HUDEP-2 (cell line): ENCODE measurements around the gene ADSL.
"Not testable (repeated sequence)": the region's sequence is repeated elsewhere in the genome, so short reads cannot be mapped to it uniquely, and the experiment has no call there.

Experiments
- DNase-seq, 76 experiments: peaks; one replicate each; lab custom pipeline; 2025; ENCODE audit not compliant: unreplicated experiment in 76 of 76; lab: John Stamatoyannopoulos, UW

The ADSL gene

DNA sequence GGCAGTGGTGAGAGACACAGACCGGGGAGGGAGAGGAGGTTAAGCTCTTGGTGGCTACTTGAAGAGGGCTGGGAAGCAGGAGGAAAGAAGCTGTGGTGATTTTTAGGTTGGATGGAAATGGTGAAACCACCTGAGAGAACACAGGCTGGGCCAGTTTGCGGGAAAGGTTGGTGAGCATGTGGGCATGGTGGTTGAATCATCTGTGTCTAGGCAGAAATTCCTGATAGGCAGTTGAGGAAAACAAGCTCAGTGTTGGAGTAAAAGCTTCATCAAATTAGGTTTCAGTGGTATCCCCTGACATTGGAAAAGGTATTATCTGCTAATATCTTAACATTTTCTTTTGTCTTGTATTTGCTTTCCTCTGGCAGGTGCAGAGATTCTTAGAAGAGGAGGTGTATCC lies 19.8 kb downstream of the ADSL start:
- no peak for DNase-seq

GRCh38 chr22:40367342-40367741 lies 21.0 kb downstream of the ADSL start:
- DNase-seq, result no peak

DNA sequence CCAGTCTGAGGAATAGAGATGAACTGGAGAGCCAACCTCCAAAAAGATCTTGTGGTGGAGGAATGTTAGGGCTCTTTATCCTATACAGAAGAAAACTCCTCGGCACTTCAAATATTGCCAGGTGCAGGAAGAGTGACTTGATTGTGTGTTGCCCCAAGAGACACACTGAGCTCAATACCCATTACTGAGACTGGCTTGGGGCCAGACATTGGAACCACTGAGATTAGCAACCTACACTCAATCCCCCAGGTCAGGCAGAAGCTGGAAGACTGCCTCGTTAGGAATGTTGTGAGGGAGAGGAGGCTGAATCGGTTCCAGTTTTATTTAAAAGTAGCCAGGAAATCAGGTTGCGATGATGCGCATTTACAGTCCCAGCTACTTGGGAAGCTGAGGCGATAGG lies 21.7 kb downstream of the ADSL start:
- DNase-seq, result no peak

GRCh38 chr22:40368836-40369235 lies 22.5 kb downstream of the ADSL start:
- no peak for DNase-seq

DNA sequence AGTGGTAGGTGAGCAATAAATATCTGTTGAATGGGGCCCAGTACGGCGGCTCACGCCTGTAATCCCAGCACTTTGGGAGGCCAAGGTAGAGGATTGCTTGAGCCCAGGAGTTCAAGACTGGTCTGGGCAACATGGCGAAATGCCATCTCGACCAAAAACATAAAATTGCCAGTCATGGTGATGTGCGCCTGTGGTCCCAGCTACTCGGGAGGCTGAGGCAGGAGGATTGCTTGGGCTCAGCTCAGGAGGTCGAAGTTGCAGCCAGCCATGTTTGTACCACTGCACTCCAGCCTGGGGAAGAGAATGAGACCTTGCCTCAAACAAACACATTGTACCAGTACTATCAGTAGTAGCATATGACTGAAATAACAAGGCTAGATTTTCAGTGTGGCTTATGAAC lies 28.3 kb downstream of the ADSL start:
- no peak for DNase-seq

- no peak for DNase-seq
These were observed 29.8 kb downstream of the ADSL start for GRCh38 chr22:40376149-40376548.

DNA sequence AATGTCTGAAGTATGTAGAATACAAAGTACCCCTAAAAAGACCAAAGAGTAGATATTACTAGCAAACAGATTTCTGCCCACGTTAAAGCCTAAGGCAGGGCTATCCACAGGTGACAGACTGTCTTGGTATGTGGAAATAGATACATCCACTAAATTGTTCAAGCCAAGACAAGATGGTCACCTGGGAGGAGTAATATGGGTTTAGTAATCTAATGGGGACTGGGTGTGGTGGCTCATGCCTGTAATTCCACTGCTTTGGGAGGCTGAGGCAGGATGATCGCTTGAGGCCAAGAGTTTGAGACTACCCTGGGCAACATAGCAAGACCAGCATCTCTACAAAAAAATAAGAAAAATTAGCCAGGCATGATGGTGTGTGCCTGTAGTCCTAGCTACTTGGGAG lies 31.6 kb downstream of the ADSL start:
- no peak for DNase-seq

- DNase-seq, result not testable (repeated sequence)
These were observed 32.1 kb downstream of the ADSL start for GRCh38 chr22:40378448-40378847.

DNA sequence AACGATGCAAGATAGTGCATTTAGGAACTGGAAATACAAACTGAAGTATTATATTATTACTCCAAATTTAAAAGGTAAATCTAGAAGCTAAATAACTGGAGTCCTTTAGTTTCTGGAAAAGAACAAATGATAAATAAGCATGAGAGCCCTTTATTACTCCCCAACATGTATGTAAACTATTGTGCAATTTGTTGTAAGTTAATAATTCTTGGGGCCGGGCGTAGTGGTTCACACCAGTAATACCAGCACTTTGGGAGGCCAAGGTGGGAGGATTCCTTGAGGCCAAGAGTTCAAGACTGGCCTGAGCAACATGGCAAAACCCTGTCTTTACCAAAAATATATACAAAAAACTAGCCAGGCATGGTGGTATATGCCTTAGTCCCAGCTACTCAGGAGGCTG lies 35.2 kb downstream of the ADSL start:
- DNase-seq, result no peak

- no peak for DNase-seq
These were observed 37.6 kb downstream of the ADSL start for GRCh38 chr22:40383905-40384304.

DNA sequence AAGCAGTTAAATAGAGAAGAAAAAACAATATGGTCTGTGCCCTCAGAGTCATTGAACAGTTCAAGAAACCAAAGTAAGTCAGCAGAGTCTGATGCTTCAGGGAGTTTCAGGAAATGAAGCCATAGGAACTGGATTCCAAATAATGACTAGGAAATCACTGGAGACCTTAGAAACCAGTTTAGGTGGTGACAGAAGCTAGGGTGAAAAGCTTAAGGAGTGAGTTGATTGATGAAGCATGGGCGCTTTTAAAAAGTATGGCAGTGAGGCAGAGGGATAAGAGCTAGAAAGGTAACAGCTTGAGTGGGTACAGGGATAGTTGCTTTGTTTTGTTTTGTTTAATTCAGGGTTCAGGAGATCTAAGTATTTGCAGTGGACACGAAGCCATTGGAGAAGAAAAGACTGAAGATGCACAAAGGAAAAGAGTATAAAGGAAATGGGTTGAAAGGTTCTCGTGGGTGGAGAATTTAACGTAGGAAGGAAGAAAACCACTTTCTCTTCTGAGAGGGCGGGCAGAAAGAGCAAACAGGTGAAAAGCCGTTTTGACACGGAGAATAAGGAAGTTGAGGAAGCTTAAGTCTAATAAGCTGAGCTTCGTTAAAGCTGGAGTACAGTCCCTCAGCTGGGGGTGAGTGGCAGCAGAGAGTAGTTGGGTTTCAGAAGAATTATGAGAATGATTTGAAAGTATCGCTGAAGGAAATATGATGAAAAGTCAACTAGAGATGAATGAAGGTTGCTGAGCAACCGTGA lies 38.9 kb downstream of the ADSL start:
- no peak for DNase-seq

DNA sequence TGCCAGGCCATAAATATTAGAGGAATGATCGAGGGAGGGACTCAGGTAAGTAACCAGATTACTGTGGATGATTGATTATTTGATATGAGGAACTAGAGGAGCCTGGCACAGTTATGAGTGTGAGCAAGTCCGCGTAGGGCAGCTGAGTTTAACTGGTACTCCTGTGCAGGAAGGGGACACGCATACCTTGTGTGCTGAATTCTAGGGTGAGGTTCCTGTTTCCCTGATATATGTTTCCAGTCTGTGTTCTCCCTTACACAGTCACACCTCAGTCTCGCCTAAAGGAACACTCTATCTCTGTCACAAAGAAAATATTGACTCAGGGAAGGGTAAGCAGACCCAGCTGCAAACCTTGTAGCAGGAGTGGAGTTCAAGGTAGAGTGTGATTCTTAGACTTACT lies 41.4 kb downstream of the ADSL start:
- DNase-seq, result no peak

- DNase-seq, result no peak
These were observed 41.9 kb downstream of the ADSL start for GRCh38 chr22:40388231-40388630.

DNA sequence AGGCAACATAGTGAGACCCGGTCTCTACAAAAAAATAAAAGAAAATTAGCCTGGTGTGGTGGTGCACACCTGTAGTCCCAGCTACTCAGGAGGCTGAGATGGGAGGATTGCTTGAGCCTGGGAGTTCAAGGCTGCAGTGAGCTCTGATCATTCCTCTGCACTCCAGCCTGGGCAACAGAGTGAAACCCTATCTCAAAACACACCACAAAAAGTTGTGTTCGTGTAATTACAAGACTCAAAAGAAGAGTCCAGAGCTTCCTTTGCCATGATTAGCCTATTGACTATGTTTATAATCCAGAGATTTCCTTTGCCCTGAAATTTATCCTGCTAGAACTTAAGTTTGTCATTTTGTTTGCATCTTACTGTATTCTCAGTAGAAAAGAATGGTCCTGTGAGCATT lies 45.1 kb downstream of the ADSL start:
- no peak for DNase-seq

- no peak for DNase-seq
These were observed 46.3 kb downstream of the ADSL start for GRCh38 chr22:40392618-40393017.

- DNase-seq, result no peak
These were observed 48.3 kb downstream of the ADSL start for GRCh38 chr22:40394607-40395006.

- DNase-seq, result no peak
These were observed 49.3 kb downstream of the ADSL start for GRCh38 chr22:40395607-40396006.

GRCh38 chr22:40396882-40397281 lies 50.6 kb downstream of the ADSL start:
- DNase-seq, result no peak

DNA sequence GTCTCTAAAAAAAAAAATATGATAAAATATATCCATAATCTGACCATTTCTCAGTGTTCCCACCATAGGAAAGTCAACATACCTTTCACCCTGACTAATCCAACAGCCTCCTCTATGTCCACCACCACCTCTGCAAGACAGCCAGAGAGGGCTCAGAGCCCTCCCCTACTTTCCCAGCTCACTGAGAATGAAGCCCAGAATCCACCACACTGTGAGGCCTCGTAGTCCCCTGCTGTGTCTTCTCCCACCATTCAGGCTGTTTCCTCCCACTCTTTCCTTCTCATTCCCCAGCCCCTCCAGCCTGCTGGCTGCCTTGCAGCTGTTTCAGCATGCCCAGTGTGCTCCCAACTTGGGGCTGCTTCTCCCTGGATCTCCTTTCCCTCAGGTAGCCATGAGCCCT lies 51.1 kb downstream of the ADSL start:
- DNase-seq, result no peak

DNA sequence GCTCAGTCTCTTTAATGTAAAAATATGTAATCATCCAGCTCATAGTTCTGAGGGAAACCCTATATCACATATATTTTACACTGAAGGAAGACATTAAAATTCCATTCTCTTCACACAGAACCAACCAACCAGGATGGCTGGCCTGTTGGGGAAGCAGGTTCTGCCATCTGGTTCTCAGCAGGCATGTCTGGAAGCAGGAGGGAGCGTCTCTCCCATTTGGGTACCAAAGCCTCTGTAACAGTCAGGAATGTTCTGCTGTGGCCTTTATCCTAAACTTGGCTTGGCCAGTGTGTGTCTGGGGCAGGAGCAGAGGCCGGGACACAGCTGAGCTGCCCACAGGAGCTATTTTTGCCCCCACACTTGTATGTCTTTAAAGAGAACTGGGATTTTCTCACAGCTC lies 53.3 kb downstream of the ADSL start:
- DNase-seq, result no peak

DNA sequence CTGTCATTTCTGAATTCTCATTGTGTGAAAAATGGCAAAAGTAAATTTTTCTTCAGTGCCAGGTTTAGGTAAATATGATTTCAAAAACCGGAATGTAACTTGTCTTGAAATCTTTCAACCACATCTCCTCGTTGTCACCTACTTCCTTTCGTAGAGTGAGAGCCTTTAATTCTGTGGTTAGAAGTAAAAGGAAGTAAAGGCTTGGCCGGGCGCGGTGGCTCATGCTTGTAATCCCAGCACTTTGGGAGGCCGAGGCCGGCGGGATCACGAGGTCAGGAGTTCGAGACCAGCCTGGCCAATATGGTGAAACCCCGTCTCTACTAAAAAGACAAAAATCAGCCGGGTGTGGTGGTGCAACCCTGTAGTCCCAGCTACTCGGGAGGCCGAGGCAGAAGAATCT lies 53.9 kb downstream of the ADSL start:
- DNase-seq, result no peak

DNA sequence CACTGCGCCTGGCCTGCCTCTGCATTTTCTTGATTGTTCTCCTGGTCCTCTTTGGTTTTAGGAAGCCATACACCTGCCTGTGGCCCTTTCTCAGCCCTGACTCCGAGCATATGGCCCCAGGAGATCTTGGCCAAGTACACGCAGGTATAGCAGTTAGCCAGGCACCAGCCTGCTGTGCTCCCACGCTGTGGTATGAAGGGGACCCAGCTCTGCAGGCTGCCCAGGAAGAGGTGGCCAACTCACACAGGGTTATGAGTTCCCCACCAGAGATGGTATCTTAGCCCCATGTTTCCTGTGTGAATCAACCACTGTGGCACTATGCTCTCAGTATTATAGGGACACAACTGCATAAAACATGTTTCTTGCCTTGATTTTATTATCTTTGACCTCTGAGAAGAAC lies 55.2 kb downstream of the ADSL start:
- DNase-seq, result no peak

DNA sequence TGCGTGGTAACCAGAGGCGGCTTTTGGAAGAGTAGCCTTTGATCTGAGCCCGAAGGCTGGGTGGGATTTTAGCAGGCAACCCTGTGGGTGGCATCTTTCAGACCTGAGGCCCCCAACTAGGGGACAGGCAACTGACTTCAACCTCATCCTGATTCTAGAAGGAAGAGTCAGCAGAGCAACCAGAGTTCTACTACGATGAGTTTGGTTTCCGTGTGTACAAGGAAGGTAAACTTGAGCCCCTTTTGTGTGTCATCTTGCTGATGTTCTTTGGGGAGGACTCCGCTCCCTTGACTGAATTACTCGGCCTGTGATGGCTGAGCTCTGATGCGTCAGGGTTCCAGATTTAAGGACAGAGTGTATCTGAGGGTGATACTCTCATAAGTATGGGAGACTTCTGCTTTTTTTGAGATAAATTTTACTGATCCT lies 55.7 kb downstream of the ADSL start:
- DNase-seq, result no peak
